22Rv1 (cell line): ENCODE data around the gene PRRC2A.
"Not testable (repeated sequence)": the region's sequence is repeated elsewhere in the genome, so short reads cannot be mapped to it uniquely, and the experiment has no call there.

Source experiments
- H3K27ac ChIP-seq: fragments of 450-650 bp; 2 replicates; pipeline ENCODE4 v1.5.1; 2017
- CTCF ChIP-seq: fragments of 450-650 bp; IDR thresholded peaks from 2 replicates; pipeline ENCODE4 v1.5.1; 2017; ENCODE audit warnings: mild to moderate bottlenecking
- ZFX ChIP-seq: fragments of 450-650 bp; IDR thresholded peaks from 2 replicates; pipeline ENCODE4 v1.6.1; 2017; ENCODE audit warnings: antibody characterized with exemption, borderline replicate concordance

The PRRC2A gene

DNA sequence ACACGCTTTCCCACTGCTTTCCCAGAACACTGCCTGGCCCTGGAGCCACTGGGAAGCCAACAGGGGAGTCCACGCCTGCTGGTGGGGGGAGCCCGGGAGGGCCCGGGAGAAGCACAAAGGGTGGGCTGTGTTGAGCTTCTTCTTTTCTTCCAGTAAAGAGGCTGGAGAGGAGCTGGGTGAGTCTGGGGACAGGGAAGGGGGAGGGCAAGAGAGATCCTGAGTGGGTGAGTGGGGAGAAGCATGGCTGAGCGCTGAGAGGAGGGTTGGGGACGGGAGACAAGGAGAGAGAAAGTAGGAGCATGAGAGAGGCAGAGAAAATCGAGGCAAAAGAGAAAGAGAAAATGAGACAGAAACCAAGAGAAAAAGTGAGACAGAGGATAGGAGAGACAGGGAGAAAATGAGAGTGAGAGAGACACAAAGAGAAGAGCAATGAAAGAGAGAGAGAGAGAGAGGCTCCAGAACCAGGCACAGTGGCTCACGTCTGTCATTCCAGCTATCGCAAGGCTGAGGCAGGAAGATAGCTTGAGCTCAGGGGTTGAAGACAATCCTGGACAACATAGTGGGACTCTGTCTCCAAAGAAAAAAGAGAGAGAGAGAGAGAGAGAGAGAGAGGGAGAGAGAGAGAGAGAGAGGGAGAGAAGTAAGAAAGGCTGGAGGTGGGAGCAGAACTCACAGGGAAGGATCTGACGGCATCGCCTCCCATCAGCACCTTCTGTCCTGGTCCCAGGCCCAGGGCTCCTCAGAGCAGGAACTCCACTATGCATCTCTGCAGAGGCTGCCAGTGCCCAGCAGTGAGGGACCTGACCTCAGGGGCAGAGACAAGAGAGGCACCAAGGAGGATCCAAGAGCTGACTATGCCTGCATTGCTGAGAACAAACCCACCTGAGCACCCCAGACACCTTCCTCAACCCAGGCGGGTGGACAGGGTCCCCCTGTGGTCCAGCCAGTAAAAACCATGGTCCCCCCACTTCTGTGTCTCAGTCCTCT is 32.4 kb upstream of the PRRC2A start:
- TF ChIP-seq CTCF (no peak), ZFX (no peak)

DNA sequence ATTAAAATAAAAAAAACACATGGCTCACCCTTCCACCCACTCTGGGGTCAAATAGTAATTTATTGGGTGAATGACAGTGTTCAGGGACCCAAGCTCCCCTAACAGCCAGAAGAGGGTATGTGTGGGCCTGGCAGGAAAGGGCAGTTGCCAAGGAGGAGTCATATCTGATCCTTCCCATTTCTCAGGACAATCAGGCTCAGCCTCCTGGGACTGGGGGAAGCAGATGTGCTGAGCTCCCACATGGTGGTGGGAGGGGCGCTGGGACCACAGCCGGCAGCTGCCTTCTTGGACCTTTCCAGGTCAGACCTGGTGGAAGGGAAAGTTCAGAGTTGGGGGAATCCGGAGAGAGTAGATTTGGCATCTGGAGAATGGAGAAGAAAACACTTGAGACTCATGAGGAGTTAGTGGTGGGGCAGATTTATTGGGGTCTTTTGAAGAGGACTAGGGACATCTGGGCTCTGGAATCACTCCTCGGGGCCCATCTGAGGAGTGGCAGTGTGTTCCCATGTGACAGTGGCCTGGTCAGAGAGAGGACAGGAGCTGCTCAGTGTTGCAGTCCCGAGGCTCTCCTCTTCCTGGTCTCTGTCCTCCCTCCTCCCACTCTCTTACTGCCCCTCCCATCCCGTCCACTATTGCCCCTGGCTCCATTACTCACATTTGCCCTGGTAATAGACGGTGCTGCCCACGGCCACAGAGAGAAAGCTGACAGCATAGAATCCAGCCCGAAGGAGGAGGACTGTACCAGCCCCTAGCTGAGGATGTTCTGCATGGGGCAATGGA is 31.5 kb upstream of the PRRC2A start:
- no peak overlapping the region for H3K27ac ChIP-seq

More for the DNA sequence above, 32.4 kb upstream of the PRRC2A start:
- H3K27ac ChIP-seq, result no peak overlapping the region

DNA sequence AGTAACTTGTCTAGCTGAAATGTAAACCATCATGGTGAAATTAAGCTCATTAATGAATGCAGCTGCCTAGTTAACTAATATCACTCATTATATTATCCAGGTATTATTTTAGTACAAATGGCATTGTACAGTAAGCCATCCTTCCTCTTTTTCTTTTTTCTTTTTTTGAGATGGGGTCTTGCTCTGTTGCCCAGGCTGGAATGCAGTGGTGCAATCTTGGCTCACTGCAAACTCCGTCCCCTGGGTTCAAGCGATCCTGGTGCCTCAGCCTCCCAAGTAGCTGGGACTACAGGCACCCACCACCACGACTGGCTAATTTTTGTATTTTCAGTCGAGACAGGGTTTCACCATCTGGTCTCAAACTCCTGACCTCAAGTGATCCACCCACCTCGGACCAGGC is 29.8 kb upstream of the PRRC2A start:
- not testable (repeated sequence) for H3K27ac ChIP-seq

More for the DNA sequence above, 31.5 kb upstream of the PRRC2A start:
- TF ChIP-seq CTCF (no peak), ZFX (no peak)

GRCh38 chr6:31592396-31592771 is 28.1 kb upstream of the PRRC2A start:
- no peak for TF ChIP-seq ZFX
- H3K27ac ChIP-seq, result no peak overlapping the region

- H3K27ac ChIP-seq, result no peak overlapping the region
- peak; percentile 52 for TF ChIP-seq CTCF
- TF ChIP-seq ZFX, result no peak
Measured at GRCh38 chr6:31597006-31597405, 23.5 kb upstream of the PRRC2A start.

- TF ChIP-seq ZFX, result no peak
- TF ChIP-seq CTCF, result no peak
- no peak overlapping the region for H3K27ac ChIP-seq
Measured at GRCh38 chr6:31607317-31607716, 13.2 kb upstream of the PRRC2A start.

DNA sequence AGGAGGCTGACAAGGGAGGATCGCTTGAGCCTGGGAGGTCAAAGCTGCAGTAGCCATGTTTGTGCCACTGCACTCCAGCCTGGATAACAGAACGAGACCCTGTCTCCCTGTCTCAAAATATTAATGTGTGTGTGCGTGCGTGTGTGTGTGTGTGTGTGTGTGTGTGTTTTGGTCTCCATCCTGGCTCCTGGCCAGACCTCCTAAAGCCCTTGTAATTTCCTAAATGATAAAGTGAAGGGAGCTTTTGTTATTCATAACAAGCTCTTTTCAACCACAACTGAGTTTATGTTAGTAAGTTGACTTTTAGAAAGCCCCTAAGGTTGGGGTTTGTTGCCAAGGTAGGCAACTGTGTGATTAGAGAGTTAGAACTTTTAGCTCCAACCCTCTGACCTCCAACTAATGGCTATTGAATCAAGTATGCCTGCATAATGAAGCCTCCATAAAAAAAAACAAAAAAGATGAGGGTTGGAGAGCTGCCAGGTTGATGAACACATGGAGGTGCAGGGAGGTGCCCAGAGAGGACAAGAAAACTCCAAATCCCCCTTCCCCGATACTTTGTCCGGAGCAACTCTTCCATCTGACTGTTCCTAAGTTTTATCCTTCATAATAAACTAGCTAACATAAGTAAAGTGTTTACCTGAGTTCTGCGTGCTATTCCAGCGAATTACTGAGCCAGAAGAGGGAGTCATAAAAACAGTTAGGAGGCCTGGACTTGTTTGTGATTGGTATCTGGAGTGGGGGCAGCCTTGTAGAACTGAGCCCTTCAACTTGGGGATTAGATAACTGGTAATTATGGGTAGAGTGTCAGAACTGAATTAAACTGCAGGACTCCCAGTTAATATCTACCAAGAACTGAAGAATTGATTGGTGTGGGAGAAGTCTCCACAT is 10.8 kb upstream of the PRRC2A start:
- H3K27ac ChIP-seq, result no peak overlapping the region
- TF ChIP-seq CTCF (no peak), ZFX (no peak)

GRCh38 chr6:31610968-31611367 is 9.5 kb upstream of the PRRC2A start:
- no peak overlapping the region for H3K27ac ChIP-seq
- TF ChIP-seq CTCF, result no peak
- TF ChIP-seq ZFX, result no peak
